DND-41 (cell line): Measurements from ENCODE around the gene TRIM41.

Source experiments
- CTCF ChIP-seq: IDR thresholded peaks from 2 replicates; pipeline ENCODE4 v1.5.1; 2012; ENCODE audit warnings: borderline replicate concordance, low read length, moderate library complexity, mild to moderate bottlenecking; ENCODE audit not compliant: poor library complexity, severe bottlenecking; ENCODE audit errors: extremely low read depth
- EZH2 ChIP-seq: IDR thresholded peaks from 3 replicates; pipeline ENCODE4 v1.6.1; 2012; ENCODE audit warnings: borderline replicate concordance, low read depth, mild to moderate bottlenecking, moderate library complexity, low read length, inconsistent platforms; ENCODE audit not compliant: severe bottlenecking

- TF ChIP-seq CTCF (no peak), EZH2 (no peak)
Observed at GRCh38 chr5:181186022-181186421, 37.1 kb upstream of the TRIM41 start.
